ENCODE results near the gene ADAM30.

- TF ChIP-seq POLR2A (IDR thresholded peaks at IDR 0.05) (no peak), CTCF (IDR thresholded peaks at IDR 0.05 in 4 of 5, conservative IDR thresholded peaks at IDR 0.05 in 1 of 5) (no peak)
Measured at GRCh38 chr1:119943216-119943615, 46.9 kb upstream of the ADAM30 start.
